Measurements from ENCODE around the gene KRTAP9-6.
"Not testable (repeated sequence)": the region's sequence is repeated elsewhere in the genome, so short reads cannot be mapped to it uniquely, and the experiment has no call there.

The KRTAP9-6 gene

DNA sequence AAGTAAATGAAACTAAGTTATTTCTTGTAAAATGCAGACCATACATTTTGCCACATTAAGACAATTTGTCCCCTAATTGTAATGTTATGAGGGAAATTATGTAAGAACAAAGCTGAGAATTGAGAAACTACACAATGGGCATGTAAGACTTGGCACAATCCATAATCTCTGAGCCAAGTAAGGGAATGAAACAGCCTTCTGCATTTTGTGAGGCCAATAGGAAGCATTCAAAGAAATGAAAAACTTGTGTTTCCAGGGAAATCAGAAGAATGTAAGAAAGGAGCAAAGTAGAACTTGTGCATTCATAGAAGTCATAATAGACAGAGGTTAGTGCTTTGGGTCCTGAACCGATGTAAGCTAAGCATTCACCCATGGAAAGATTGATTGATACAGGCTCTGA lies 13.9 kb upstream of the KRTAP9-6 start:
- H3K4me3 ChIP-seq: no peak overlapping the region
- H3K9me3 ChIP-seq: no peaks in the 10 kb centered on the region
- no peaks in the 10 kb centered on the region for H3K27me3 ChIP-seq
- no peak overlapping the region for H3K9ac ChIP-seq
- no peaks in the 10 kb centered on the region for H3K4me1 ChIP-seq
- no peaks in the 10 kb centered on the region for H4K20me1 ChIP-seq
- TF ChIP-seq Cebpa-rat (IDR thresholded peaks at IDR 0.05): no peak
- no peak overlapping the region for H3K27ac ChIP-seq
- H3K4me2 ChIP-seq: no peak overlapping the region
- no peaks in the 10 kb centered on the region for H3K36me3 ChIP-seq

DNA sequence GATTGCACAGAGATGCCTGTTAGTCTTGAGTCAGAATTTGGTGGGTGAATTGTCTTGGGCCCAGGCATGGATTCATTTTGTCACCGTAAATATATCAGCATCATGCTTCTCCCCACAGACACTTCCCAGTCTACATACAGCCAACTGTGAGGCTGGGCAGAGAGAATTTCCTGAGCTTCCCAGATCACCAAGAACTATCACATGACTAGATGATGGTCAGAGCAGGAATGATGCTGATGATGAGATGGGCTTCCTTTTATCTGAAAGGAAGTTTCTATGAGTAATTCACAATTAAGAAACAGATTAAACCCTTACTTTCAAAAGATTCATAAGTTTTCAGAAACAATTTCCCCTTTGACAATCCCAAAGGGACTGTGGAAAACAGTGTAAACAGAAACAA lies 10.3 kb upstream of the KRTAP9-6 start:
- Histone ChIP-seq H3K9me3 (no peaks in the 10 kb centered on the region), H3K4me3 (no peak overlapping the region), H3K9ac (no peak overlapping the region), H3K27me3 (no peaks in the 10 kb centered on the region), H3K4me1 (no peaks in the 10 kb centered on the region), H4K20me1 (no peaks in the 10 kb centered on the region), H3K36me3 (no peaks in the 10 kb centered on the region), H3K27ac (no peak overlapping the region), H3K4me2 (no peak overlapping the region)
- no peak for TF ChIP-seq Cebpa-rat (IDR thresholded peaks at IDR 0.05)

DNA sequence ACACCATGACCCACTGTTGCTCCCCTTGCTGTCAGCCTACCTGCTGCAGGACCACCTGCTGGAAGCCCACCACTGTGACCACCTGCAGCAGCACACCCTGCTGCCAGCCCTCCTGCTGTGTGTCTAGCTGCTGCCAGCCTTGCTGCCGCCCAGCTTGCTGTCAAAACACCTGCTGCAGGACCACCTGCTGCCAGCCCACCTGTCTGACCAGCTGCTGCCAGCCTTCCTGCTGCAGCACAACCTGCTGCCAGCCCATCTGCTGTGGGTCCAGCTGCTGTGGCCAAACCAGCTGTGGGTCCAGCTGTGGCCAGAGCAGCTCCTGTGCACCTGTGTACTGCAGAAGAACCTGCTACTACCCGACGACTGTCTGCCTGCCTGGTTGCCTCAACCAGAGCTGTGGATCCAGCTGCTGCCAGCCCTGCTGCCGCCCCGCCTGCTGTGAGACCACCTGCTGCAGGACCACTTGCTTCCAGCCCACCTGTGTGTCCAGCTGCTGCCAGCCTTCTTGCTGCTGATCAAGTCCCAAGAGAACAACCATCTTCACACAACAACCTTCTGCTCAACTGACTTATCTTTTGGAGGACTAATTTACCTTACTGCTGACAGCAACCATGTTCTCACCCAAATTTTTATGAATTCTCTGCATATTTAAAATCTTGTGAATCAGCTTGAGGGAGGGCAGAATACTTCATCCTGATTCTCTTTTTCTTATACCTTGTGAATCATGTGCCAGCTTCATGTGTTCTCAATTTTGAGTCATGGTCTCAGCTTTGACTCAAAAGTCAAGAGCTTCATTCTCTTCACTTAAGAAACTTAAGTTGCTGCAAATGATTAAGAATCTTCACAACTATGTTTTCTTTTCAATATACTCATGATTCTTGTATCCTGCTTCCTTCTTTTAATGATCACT lies 9.5 kb upstream of the KRTAP9-6 start, which contains the start of gene KRTAP9-9:
KRTAP9-9 (plus strand) TSS at position 4 of the 910 bp plus-strand sequence.
- not testable (repeated sequence) for H3K4me1 ChIP-seq, H3K4me3 ChIP-seq, H3K4me2 ChIP-seq, H3K36me3 ChIP-seq, H3K9me3 ChIP-seq, H3K27ac ChIP-seq, H3K9ac ChIP-seq, H3K27me3 ChIP-seq, H4K20me1 ChIP-seq

DNA sequence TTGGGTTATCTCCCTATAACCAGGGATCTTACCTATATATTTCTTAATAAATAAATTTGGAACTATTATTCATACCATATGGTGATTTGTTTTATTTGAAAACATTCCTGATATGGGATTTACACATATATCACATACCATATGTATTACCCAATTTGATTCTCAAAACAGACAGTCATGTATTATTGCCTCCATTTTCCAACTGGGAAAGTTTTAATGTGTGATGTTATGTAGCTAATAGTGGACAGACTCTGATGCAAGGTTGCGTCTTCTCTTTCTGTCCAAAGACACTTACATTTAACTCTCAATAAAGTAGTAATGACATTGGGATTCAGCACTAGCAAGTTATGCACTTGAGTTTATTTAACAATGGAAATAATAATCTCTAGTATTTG lies 8.9 kb upstream of the KRTAP9-6 start:
- Histone ChIP-seq H3K4me2 (no peak overlapping the region), H4K20me1 (no peaks in the 10 kb centered on the region)

DNA sequence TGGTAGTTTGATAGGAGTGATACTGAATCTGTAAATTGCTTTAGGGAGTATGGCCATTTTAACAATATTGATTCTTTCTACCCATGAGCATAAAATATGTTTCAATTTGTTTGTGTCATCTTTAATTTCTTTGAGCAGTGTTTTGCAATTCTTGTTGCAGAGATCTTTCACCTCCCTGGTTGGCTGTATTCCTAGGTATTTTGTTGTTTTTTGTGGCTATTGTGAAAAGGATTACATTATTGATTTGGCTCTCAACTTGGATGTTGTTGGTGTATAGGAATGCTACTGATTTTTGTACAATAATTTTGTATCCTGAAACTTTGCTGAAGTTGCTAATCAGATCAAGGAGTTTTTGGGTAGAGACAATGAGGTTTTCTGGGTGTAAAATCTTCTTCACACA lies 6.8 kb upstream of the KRTAP9-6 start:
- H3K27ac ChIP-seq: no peak overlapping the region
- H4K20me1 ChIP-seq: no peaks in the 10 kb centered on the region
- no peak overlapping the region for H3K4me2 ChIP-seq
- H3K9ac ChIP-seq: no peak overlapping the region
- no peaks in the 10 kb centered on the region for H3K27me3 ChIP-seq
- no peak for TF ChIP-seq Cebpa-rat (IDR thresholded peaks at IDR 0.05)
- no peaks in the 10 kb centered on the region for H3K36me3 ChIP-seq
- no peak overlapping the region for H3K4me3 ChIP-seq
- H3K9me3 ChIP-seq: no peaks in the 10 kb centered on the region
- H3K4me1 ChIP-seq: no peaks in the 10 kb centered on the region

More for the DNA sequence above, 8.9 kb upstream of the KRTAP9-6 start:
- Histone ChIP-seq H3K27me3 (no peaks in the 10 kb centered on the region), H3K4me1 (no peaks in the 10 kb centered on the region), H3K27ac (no peak overlapping the region), H3K4me3 (no peak overlapping the region), H3K36me3 (no peaks in the 10 kb centered on the region), H3K9me3 (no peaks in the 10 kb centered on the region), H3K9ac (no peak overlapping the region)
- no peak for TF ChIP-seq Cebpa-rat (IDR thresholded peaks at IDR 0.05)

DNA sequence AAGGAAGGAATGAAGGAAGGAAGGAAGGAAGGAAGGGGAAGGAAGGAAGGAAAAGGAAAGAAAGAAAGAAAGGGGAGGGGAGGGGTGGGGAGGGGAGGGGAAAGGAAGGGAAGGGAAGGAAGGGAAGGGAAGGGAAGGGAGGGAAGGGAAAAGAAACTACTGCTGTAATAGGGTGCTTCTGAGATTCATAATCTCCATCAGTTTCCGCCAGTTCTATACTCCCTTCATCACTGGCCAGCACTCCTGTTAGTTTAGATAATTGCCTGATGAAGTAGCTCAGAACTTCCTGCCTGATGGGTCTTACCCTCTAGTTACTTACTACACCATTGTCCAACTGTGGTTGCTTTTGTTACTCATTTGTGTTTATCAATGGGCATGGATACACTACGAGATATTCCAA lies 2.0 kb upstream of the KRTAP9-6 start:
- no peaks in the 10 kb centered on the region for H3K4me1 ChIP-seq
- no peak overlapping the region for H3K9ac ChIP-seq
- no peaks in the 10 kb centered on the region for H4K20me1 ChIP-seq
- TF ChIP-seq Cebpa-rat (IDR thresholded peaks at IDR 0.05): no peak
- no peak overlapping the region for H3K4me2 ChIP-seq
- H3K4me3 ChIP-seq: no peak overlapping the region
- no peaks in the 10 kb centered on the region for H3K27me3 ChIP-seq
- H3K27ac ChIP-seq: no peak overlapping the region
- H3K36me3 ChIP-seq: no peaks in the 10 kb centered on the region
- no peaks in the 10 kb centered on the region for H3K9me3 ChIP-seq

DNA sequence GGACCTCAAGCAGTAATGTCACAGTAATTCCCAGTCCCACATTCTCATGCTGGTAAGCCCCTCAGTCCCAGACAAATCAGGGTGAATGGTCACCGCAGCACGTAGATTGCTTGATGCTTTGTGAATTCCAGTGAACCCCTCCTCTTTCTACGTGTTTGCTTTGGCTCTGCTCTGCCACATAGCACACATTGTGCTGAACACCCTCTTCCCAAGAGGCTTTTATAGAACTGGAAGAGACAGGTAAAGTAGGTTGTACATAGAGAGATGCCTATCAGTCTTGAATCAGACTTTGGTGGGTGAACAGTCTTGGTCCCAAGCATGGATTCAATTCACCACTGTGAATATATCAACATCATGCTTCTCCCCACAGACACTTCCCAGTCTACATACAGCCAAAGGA lies 579 bp upstream of the KRTAP9-6 start:
- Histone ChIP-seq H3K9me3 (no peaks in the 10 kb centered on the region), H3K4me1 (no peaks in the 10 kb centered on the region), H3K4me3 (no peak overlapping the region), H4K20me1 (no peaks in the 10 kb centered on the region), H3K4me2 (no peak overlapping the region), H3K9ac (no peak overlapping the region), H3K36me3 (no peaks in the 10 kb centered on the region), H3K27me3 (no peaks in the 10 kb centered on the region), H3K27ac (no peak overlapping the region)
- no peak for TF ChIP-seq Cebpa-rat (IDR thresholded peaks at IDR 0.05)

DNA sequence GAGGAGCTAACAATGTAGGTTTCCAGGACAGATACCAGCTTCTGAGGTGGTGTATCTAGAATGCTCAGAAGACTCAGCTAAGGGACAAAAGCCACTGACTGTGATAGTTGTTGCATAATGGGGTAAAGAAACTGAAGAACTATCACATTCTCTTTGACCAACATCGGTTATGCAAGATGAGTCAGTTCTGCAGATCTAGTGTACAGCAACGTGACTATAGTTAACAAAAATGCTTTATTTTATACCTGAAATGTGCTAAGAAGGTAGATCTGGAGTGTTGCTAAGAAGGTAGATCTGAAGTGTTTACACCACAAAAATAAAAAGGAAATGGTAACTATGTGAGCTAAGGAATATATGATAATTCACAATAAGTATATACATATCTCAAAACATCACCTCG lies 2.5 kb downstream of the KRTAP9-6 start:
- Histone ChIP-seq H3K27ac (no peak overlapping the region), H3K4me2 (no peak overlapping the region), H3K36me3 (no peaks in the 10 kb centered on the region), H3K4me1 (no peaks in the 10 kb centered on the region), H3K27me3 (no peaks in the 10 kb centered on the region), H3K4me3 (no peak overlapping the region), H3K9me3 (no peaks in the 10 kb centered on the region), H3K9ac (no peak overlapping the region), H4K20me1 (no peaks in the 10 kb centered on the region)
- TF ChIP-seq Cebpa-rat (IDR thresholded peaks at IDR 0.05): no peak

DNA sequence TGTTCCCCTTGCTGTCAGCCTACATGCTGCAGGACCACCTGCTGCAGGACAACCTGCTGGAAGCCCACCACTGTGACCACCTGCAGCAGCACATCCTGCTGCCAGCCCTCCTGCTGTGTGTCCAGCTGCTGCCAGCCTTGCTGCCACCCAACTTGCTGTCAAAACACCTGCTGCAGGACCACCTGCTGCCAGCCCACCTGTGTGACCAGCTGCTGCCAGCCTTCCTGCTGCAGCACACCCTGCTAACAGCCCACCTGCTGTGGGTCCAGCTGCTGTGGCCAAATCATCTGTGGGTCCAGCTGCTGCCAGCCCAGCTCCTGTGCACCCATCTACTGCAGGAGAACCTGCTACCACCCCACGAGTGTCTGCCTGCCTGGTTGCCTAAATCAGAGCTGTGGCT lies 6.1 kb downstream of the KRTAP9-6 start:
- not testable (repeated sequence) for H3K9ac ChIP-seq, H3K9me3 ChIP-seq, H3K4me2 ChIP-seq, H3K36me3 ChIP-seq, H3K4me1 ChIP-seq, H4K20me1 ChIP-seq, H3K27me3 ChIP-seq, H3K4me3 ChIP-seq, H3K27ac ChIP-seq

DNA sequence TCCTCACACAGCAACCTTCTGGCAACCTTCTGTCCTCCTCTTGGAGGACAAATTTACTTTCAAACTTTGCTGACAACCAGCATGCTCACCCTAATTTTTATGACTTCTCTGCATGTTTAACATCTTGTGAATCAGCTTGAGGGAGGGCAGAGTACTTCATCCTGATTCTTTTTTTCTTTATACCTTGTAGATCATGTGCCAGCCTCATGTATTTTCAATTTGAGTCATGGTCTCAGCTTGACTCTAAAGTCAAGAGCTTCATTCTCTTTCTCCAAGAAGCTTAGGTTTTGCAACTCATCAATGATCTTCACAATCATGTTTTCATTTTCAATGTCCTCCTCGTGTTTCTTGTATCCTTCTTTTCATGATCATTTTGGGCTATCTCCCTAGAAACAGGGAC lies 6.7 kb downstream of the KRTAP9-6 start:
- H3K9me3 ChIP-seq: no peaks in the 10 kb centered on the region
- H3K4me2 ChIP-seq: no peak overlapping the region
- H3K9ac ChIP-seq: no peak overlapping the region
- H3K27ac ChIP-seq: no peak overlapping the region
- no peaks in the 10 kb centered on the region for H4K20me1 ChIP-seq
- H3K4me3 ChIP-seq: no peak overlapping the region
- no peak for TF ChIP-seq Cebpa-rat (IDR thresholded peaks at IDR 0.05)
- no peaks in the 10 kb centered on the region for H3K36me3 ChIP-seq
- no peaks in the 10 kb centered on the region for H3K27me3 ChIP-seq
- no peaks in the 10 kb centered on the region for H3K4me1 ChIP-seq

DNA sequence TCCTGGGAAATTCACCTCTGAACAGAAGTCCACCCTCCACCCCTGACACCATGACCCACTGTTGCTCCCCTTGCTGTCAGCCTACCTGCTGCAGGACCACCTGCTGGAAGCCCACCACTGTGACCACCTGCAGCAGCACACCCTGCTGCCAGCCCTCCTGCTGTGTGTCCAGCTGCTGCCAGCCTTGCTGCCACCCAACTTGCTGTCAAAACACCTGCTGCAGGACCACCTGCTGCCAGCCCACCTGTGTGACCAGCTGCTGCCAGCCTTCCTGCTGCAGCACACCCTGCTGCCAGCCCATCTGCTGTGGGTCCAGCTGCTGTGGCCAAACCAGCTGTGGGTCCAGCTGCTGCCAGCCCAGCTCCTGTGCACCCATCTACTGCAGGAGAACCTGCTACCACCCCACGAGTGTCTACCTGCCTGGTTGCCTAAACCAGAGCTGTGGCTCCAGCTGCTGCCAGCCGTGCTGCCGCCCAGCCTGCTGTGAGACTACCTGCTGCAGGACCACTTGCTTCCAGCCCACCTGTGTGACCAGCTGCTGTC lies 10.5 kb downstream of the KRTAP9-6 start, which contains the start of gene KRTAP9-7:
KRTAP9-7 (plus strand) TSS at position 51 of the 543 bp plus-strand sequence; CDS start at position 51, 0 bp downstream.
- not testable (repeated sequence) for H3K4me2 ChIP-seq, H3K4me1 ChIP-seq, H4K20me1 ChIP-seq, H3K9me3 ChIP-seq, H3K27me3 ChIP-seq, H3K9ac ChIP-seq, H3K4me3 ChIP-seq, H3K36me3 ChIP-seq, H3K27ac ChIP-seq
